Ascending aorta (tissue), 2 donors: Measurements from ENCODE around the gene ANKRD11. TPM values are rescaled to one million over a fixed set of nuclear protein-coding genes. Genes with fewer than 3 reads are reported as not detected.

ENCODE experiments used
- DNase-seq, 2 donors: peaks; one replicate each; pipeline ENCODE4 v3.0.0-alpha.2; 2019; ENCODE audit warnings: low spot score in 2 of 2
- H3K27ac ChIP-seq, 2 donors: fragments of 200-600 bp; sonication (generic); one replicate each; pipeline ENCODE4 v1.5.1; 2016 to 2017; ENCODE audit warnings: mild to moderate bottlenecking in 1 of 2
- H3K27me3 ChIP-seq: fragments of 200-600 bp; sonication (generic); one replicate; pipeline ENCODE4 v1.5.1; 2017
- H3K36me3 ChIP-seq, 2 donors: fragments of 200-600 bp; sonication (generic); one replicate each; pipeline ENCODE4 v1.5.1; 2016
- H3K4me1 ChIP-seq, 2 donors: fragments of 200-600 bp; sonication (generic); one replicate each; pipeline ENCODE4 v1.5.1; 2016 to 2017; ENCODE audit warnings: mild to moderate bottlenecking in 1 of 2
- H3K4me3 ChIP-seq, 2 donors: fragments of 200-600 bp; sonication (generic); one replicate each; pipeline ENCODE4 v1.5.1; 2016 to 2017; ENCODE audit warnings: mild to moderate bottlenecking in 1 of 2
- H3K9me3 ChIP-seq, 2 donors: fragments of 200-600 bp; sonication (generic); one replicate each; pipeline ENCODE4 v1.5.1; 2016
- CTCF ChIP-seq, 3 experiments: fragments of 200-600 bp in 2 of 3; fragments of 450-650 bp in 1 of 3; sonication (generic) in 2 of 3; IDR thresholded peaks; one replicate each; pipeline ENCODE4 v1.5.1; 2016 to 2019; ENCODE audit warnings: antibody characterized with exemption in 3 of 3, mild to moderate bottlenecking in 1 of 3, moderate library complexity in 1 of 3
- intact Hi-C: fragments of 100-400 bp; cut with DNase I; formaldehyde crosslinking; loops from one replicate; pipeline ENCODE4 v1.15.1; 2023
- total RNA-seq: library from RNA; depleted of rRNA; stranded (reverse); fragments of >200 nt; gene quantifications from one replicate; pipeline ENCODE4 v1.1.0, GENCODE V29; 2016

ANKRD11 gene
- total RNA-seq, 1 donor from 2014 or later, result 124 TPM

- Histone ChIP-seq H3K27me3 (no peaks in the 10 kb centered on the region), H3K9me3 (no peaks in the 10 kb centered on the region), H3K4me1 (peaks cover 0 to 15% of the 10 kb centered on the region in 2 donors), H3K4me3 (no peak overlapping the region), H3K36me3 (no peaks in the 10 kb centered on the region), H3K27ac (no peak overlapping the region)
- no peak for TF ChIP-seq CTCF (IDR thresholded peaks at IDR 0.05)
- intact Hi-C loops, result no loop called here
- no peak for DNase-seq
Observed at GRCh38 chr16:89341697-89342694, 148.4 kb downstream of the ANKRD11 start.

DNA sequence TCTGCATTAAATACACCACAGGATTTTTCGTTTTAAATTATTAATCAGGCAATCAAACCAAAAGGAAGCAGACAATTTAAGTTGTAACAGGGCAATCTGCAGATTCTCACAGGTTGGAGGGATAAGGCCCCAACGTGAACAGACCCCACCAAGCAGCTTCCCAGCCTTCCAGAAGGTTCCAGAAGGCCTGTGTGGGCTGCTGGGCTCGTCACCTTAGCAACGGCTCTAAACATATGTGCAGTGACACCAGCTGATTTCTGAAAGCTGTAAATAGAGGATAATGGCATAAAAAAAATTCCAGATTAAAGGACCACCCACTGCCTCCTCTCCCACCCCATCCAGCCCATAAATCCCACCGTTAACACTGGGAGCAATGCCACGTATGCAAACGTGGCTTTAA, 149.1 kb downstream of the ANKRD11 start:
- intact Hi-C loops, result no loop called here
- no peaks in the 10 kb centered on the region for H3K9me3 ChIP-seq
- H3K36me3 ChIP-seq, result no peaks in the 10 kb centered on the region
- no peaks in the 10 kb centered on the region for H3K27me3 ChIP-seq
- H3K4me3 ChIP-seq, result no peak overlapping the region
- DNase-seq, result no peak
- TF ChIP-seq CTCF (IDR thresholded peaks at IDR 0.05), result no peak
- peaks cover 0 to 18% of the 10 kb centered on the region in 2 donors for H3K4me1 ChIP-seq
- no peak overlapping the region for H3K27ac ChIP-seq

- H3K27ac ChIP-seq, result no peak overlapping the region
- no peaks in the 10 kb centered on the region for H3K27me3 ChIP-seq
- no peak for DNase-seq
- intact Hi-C loops, result no loop called here
- H3K4me3 ChIP-seq, result no peak overlapping the region
- peaks cover 6 to 33% of the 10 kb centered on the region in 2 donors for H3K4me1 ChIP-seq
- H3K36me3 ChIP-seq, result no peaks in the 10 kb centered on the region
- TF ChIP-seq CTCF (IDR thresholded peaks at IDR 0.05), result no peak
- no peaks in the 10 kb centered on the region for H3K9me3 ChIP-seq
Observed at GRCh38 chr16:89338863-89339262, 151.5 kb downstream of the ANKRD11 start.

DNA sequence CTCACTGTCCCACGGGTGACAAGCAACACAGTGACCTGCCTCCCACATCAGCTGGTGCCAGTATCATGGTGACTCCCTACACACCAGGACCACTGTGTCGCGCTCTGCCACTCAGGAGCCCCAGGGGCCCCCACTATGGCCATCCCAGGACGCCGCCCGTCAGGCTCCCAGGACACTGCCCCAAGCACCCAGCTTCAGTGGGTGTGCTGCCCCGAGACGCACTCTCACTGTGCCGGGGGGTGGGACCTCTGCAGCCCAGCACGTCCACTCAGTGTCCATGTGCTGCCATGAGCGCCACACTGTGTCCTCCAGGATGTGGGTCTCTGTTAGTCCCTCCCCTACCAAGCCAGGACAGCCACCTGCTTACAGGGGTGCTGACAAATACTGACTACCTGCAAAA, 152.4 kb downstream of the ANKRD11 start:
- Histone ChIP-seq H3K4me1 (peaks cover 6 to 36% of the 10 kb centered on the region in 2 donors), H3K9me3 (no peaks in the 10 kb centered on the region), H3K27ac (no peak overlapping the region), H3K4me3 (no peak overlapping the region), H3K36me3 (no peaks in the 10 kb centered on the region), H3K27me3 (no peaks in the 10 kb centered on the region)
- DNase-seq, result no peak
- intact Hi-C loops, result no loop called here
- TF ChIP-seq CTCF (IDR thresholded peaks at IDR 0.05), result no peak

DNA sequence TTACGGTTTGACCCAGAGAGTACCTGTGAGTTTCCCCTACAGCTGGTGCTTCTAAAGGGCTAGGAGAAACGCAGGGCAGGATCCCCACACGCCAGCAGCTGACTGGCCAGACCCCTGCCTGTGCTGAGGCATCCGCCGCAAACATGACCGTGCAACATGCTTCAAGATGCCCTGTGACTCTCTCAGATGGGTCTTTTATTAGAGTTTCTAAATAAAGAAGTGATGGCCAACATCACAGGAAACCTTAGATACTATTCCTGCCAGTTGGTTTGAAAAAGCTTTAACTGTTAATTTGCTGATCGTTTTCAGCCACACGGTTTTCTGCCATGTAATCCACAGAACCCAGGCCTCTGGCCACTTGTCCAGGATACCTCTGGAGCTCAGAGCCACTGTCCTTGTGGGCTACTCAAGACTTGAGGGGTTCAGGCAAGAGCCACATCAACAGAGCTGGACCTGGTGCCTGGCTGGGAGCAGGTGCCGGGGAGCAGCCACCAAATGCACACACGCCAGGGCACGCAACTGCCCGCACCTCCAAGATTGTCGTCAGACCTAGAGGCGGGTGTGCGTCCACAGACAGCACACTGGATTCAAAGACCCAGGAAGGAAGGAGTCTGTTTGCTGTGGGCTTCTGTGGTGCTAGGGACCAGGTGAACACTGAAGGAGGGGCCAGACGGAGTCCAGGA, 154.4 kb downstream of the ANKRD11 start:
- Histone ChIP-seq H3K27ac (no peak overlapping the region), H3K27me3 (no peaks in the 10 kb centered on the region), H3K36me3 (no peaks in the 10 kb centered on the region), H3K9me3 (no peaks in the 10 kb centered on the region), H3K4me3 (no peak overlapping the region), H3K4me1 (peaks cover 6 to 41% of the 10 kb centered on the region in 2 donors)
- TF ChIP-seq CTCF (IDR thresholded peaks at IDR 0.05), result no peak
- DNase-seq, result no peak
- intact Hi-C loops, result no loop called here
